HG02571 (cell line): Measurements from ENCODE around the gene MAP4K3.
A peak's percentile ranks its signal among the peaks of the same experiment; 100 is the strongest.
"Not testable (repeated sequence)": the region's sequence is repeated elsewhere in the genome, so short reads cannot be mapped to it uniquely, and the experiment has no call there.

Experiments
- ATAC-seq: cut with Tn5 transposase; IDR thresholded peaks from one replicate; pipeline ENCODE4 v1.9.1; 2021; ENCODE audit warnings: mild to moderate bottlenecking, moderate library complexity; ENCODE audit not compliant: unreplicated experiment

Gene MAP4K3

DNA sequence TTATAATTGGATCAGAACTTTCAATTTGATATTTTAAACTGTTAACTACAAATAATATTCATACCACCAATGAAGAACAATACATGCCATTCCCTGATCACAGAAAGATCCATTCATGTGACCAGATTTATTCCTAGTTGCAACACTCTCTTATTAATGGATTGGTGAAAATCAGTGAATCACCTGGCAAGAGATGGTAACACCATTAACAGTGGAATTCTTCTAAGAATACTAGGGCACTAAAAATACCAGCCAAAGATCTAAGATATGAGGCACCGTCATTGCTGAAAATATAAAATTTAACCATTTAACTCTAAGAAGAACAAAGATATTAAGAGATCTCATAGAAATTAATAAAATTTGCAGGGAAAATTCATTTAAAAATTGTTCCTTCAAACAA lies 58.1 kb downstream of the MAP4K3 start:
- no peak for ATAC-seq

DNA sequence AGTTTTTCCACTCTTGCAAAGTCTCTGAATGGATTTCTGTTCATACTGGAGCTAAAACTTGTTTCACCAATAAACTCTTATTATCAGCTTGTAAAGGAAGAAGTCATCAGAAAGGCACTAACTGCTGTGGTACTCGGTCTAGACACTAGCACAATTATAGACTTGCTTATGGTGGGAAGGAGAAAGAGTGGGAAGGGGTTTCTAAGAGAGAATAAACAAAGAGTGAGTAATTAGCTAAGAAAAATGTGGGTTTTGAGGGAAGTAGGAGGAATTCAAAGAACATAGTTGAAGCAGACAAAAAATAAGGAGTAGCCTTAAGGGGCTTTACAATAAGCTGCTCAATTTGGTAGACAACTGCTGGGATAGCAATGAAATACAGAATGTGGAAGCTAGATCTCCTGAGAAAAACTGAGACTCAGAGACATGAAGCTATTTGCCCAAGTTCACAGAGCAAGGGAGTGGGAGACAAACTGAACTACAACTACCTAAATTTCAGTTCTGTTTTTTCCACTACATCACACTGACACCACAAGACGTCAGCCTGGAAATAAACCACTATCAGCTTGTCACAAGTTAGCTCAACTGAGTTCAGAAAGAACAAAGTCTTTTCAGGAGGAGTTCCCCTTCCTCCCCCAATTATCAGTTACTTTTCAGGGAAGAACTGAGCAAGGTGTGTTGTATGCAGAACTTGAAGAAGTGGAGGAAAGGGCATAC lies 59.7 kb downstream of the MAP4K3 start:
- ATAC-seq: peak; percentile 79

GRCh38 chr2:39375917-39376316 lies 61.2 kb downstream of the MAP4K3 start:
- no peak for ATAC-seq

GRCh38 chr2:39373181-39373802 lies 63.8 kb downstream of the MAP4K3 start:
- no peak for ATAC-seq

GRCh38 chr2:39370101-39370500 lies 67.0 kb downstream of the MAP4K3 start:
- ATAC-seq: no peak

GRCh38 chr2:39368846-39369245 lies 68.2 kb downstream of the MAP4K3 start:
- no peak for ATAC-seq

GRCh38 chr2:39368376-39368775 lies 68.7 kb downstream of the MAP4K3 start:
- no peak for ATAC-seq

- ATAC-seq: no peak
These were observed 74.5 kb downstream of the MAP4K3 start for GRCh38 chr2:39362595-39362994.

DNA sequence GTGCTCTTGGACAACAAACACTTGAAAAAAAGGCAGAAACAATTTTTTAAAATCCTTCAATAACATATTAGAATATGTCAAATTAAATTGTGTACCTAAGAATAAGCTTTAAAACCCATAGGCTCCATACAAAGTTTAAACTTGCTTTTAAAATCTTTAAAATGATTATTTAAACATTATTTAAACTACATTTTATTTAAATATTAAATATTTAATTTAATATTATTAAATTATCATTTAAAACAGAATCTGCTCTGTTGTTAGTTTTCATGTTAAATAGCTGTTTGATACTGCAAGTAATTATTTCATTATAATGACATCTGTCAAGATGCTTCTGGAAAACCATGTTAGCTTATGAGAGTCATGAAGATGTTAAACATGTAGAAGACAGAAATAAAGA lies 75.6 kb downstream of the MAP4K3 start:
- ATAC-seq: no peak

DNA sequence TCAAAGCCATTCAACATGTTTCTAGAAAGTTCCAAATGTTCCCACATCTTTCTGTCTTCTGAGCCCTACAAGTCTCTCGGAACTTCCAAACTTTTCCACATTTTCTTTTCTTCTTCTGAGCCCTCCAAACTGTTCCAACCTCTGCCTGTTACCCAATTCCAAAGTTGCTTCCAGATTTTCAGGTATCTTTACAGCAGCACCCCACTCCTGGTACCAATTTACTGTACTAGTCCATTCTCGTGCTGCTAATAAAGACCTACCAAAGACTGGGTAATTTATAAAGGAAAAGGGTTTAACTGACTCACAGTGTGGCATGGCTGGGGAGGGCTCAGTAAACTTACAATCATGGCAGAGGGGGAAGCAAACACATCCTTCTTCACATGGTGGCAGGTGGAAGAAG lies 76.7 kb downstream of the MAP4K3 start:
- not testable (repeated sequence) for ATAC-seq

DNA sequence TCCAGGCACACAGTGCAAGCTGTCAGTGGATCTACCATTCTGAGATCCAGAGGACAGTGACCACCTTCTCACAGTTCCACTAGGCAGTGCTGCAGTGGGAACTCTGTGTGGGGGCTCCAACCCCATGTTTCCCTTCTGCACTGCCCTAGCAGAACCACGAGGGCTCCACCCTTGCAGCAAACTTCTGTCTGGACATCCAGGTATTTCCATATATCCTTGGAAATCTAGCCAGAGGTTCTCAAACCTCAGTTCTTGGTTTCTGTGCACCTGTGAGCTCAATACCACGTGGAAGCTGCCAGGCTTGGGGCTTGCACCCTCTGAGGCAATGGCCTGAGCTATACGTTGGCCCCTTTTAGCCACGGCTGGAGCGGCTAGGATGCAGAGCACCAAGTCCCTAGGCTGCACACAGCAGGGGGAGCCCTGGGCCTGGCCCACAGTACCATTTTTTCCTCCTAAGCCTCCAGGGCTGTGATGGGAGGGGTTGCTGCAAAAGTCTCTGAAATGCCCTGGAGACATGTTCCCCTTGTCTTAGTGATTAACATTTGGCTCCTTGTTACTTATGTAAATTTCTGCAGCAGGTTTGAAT lies 77.5 kb downstream of the MAP4K3 start:
- ATAC-seq: no peak

DNA sequence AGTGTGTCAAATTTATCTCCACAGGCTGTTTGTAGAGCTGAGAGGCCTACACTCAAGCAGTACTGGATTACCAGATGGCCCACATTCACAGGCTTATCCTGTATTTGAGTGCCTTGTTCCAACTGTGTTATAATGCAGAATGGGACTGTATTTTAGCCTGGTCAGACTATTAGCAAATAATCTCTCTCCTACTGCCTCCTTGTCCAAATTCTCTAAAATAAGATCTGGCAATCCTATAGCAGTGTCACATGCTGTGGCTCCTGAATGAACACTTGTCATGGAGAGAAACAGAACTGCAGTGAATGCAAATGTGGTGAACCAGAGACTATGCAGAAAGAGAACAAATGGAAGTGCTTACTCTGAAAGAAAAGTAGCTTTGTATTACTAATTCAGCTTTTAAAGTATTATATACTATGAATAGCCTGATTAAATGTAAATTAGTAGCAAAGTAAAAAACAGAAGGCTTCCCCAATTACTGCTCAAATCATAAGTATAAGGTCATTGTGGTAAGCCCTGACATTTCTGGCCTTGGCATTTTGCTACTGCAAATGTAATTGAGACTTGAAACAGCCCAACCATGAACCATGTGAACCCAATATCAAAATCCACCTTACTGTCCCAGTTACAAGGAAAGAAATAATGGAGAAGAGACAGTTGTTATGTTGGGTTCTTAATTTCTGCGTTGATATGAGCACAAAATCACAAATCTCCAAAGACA lies 80.0 kb downstream of the MAP4K3 start:
- no peak for ATAC-seq

DNA sequence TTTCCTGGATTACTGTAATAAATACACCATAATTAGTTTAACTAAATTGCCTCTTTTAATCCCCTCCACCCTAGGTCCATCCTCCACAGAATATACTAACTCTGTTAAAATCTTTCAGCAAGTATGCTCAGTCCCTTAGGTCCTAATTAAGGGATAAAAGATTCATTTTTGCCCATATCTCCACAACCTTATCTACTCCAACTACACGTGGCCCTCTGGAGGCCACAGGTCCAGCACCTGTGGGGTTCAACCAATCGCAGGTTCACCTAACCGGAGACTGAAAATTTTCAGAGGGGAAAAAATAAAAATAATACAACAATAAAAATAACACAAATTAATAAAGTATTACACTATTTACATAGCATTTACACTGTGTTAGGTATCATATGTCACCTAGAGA lies 86.4 kb downstream of the MAP4K3 start:
- ATAC-seq: no peak

- ATAC-seq: no peak
These were observed 98.6 kb downstream of the MAP4K3 start for GRCh38 chr2:39338502-39338901.

DNA sequence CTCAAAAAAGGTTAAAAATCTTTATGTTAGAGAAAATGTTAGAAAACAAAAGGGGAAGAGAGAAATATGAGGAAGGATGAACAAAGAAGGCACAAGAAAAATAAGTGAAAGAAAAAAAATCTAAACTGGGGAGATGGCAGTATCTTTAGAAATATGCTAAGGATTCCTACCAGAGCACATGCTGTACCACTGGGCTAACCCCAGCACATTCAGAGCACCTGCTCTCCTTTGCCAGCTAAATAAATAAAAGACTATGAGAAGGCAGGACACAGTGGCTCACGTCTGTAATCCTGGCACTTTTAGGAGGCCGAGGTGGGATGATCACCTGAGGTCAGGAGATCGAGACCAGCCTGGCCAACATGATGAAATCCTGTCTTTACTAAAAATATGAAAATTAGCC lies 101.2 kb downstream of the MAP4K3 start:
- no peak for ATAC-seq

DNA sequence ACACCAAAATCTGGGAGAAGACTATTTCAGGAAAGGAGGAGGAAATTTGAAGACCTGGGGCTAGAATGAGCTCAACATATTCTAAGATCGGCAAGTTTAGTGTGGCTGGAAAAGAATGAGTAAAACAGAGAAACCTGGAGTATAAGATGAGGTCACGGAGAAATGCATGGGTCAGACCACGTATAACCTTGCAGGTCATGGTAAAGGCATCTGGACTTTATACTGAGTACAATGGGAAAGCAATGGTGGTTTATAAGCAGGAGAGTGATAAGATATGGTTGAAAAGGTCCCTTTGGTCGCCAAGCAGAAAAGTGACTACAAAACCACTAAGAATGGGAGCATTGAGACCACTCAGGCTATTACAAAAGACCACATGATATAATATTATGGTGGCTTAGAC lies 102.1 kb downstream of the MAP4K3 start:
- no peak for ATAC-seq

- no peak for ATAC-seq
These were observed 102.6 kb downstream of the MAP4K3 start for GRCh38 chr2:39334529-39334928.

GRCh38 chr2:39326644-39327043 lies 110.4 kb downstream of the MAP4K3 start:
- no peak for ATAC-seq

DNA sequence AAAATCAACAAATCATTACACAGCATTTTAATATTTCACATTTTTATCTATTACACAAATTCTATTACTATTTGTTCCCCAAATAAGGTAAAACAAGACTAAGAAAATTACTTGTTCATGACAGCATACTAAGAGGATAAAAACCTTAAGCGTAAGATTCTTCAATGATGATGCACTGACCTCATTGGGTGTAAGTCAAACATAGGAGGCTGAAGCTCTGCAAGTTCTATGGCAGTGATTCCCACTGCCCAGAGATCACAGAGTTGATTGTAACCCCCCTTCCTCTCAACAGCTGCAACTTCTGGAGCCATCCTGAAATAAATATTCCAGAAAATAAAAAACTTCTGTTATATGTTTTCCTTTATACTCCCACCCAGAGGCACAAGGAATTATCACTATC lies 111.1 kb downstream of the MAP4K3 start:
- no peak for ATAC-seq

DNA sequence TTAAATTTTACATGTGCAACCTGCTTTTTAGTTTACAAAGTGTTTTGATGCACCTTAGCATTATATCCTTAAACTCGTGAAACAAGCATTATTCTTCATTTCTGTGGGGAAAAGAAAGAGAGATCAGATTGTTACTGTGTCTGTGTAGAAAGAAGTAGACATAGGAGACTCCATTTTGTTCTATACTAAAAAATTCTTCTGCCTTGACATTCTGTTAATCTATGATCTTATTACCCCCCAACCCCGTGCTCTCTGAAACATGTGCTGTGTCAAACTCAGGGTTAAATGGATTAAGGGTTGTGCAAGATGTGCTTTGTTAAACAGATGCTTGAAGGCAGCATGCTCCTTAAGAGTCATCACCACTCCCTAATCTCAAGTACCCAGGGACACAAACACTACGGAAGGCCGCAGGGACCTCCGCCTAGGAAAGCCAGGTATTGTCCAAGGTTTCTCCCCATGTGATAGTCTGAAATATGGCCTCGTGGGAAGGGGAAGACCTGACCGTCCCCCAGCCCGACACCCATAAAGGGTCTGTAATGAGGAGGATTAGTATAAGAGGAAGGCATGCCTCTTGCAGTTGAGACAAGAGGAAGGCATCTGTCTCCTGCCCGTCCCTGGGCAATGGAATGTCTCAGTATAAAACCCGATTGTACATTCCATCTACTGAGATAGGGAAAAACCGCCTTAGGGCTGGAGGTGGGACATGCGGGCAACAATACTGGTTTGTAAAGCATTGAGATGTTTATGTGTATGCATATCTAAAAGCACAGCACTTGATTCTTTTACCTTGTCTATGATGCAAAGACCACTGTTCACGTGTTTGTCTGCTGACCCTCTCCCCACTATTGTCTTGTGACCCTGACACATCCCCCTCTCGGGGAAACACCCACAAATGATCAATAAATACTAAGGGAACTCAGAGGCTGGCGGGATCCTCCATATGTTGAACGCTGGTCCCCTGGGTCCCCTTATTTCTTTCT lies 115.7 kb downstream of the MAP4K3 start:
- not testable (repeated sequence) for ATAC-seq

- ATAC-seq: no peak
These were observed 116.9 kb downstream of the MAP4K3 start for GRCh38 chr2:39320162-39320561.
